Gastrocnemius medialis (tissue), 4 donors: Measurements from ENCODE around the gene SNPH.
"Not testable (repeated sequence)": the region's sequence is repeated elsewhere in the genome, so short reads cannot be mapped to it uniquely, and the experiment has no call there.

ENCODE experiments used
- CTCF ChIP-seq, 5 experiments: fragments of 450-650 bp in 3 of 5; fragments of 200-600 bp in 2 of 5; sonication (generic) in 2 of 5; IDR thresholded peaks in 4 of 5; conservative IDR thresholded peaks in 1 of 5; 1 replicate in 4 of 5; 2 replicates in 1 of 5; pipeline ENCODE4 v1.5.1; 2016 to 2019; ENCODE audit warnings: antibody characterized with exemption in 5 of 5, mild to moderate bottlenecking in 3 of 5, moderate library complexity in 3 of 5
- POLR2A ChIP-seq, 2 donors: fragments of 450-650 bp; IDR thresholded peaks; one replicate each; pipeline ENCODE4 v1.6.1; 2017; ENCODE audit warnings: antibody characterized with exemption in 2 of 2, mild to moderate bottlenecking in 2 of 2, moderate library complexity in 2 of 2

- not testable (repeated sequence) for TF ChIP-seq CTCF (IDR thresholded peaks at IDR 0.05 in 4 of 5, conservative IDR thresholded peaks at IDR 0.05 in 1 of 5); POLR2A (IDR thresholded peaks at IDR 0.05)
Measured at GRCh38 chr20:1343446-1344124, 77.5 kb downstream of the SNPH start.
